SK-N-SH treated with all-trans-retinoic acid at 6 μM for 48 hours (cell line): ENCODE measurements around the gene RFX8.

Source experiments
- ATAC-seq: fragments of 200-7000 bp; cut with Tn5 transposase; 3 replicates; pipeline ENCODE4 v1.9.1; 2020; ENCODE audit warnings: mild to moderate bottlenecking, moderate library complexity
- ARNTL ChIP-seq: fragments of 450-650 bp; formaldehyde crosslinking; IDR thresholded peaks from 2 replicates; pipeline ENCODE4 v1.5.0; 2020; ENCODE audit warnings: low read depth, mild to moderate bottlenecking, moderate library complexity, borderline replicate concordance
- BACH2 ChIP-seq: fragments of 250-450 bp; sonication (Bioruptor Pico); IDR thresholded peaks from 2 replicates; pipeline ENCODE4 v1.9.0; 2021; ENCODE audit warnings: mild to moderate bottlenecking, borderline replicate concordance
- CSDC2 ChIP-seq: fragments of 250-450 bp; sonication (Bioruptor Pico); IDR thresholded peaks from 2 replicates; pipeline ENCODE4 v1.5.0; 2020; ENCODE audit warnings: mild to moderate bottlenecking, moderate library complexity
- ESRRG ChIP-seq: fragments of 250-450 bp; sonication (Bioruptor Pico); IDR thresholded peaks from 2 replicates; pipeline ENCODE4 v1.6.1; 2021; ENCODE audit warnings: mild to moderate bottlenecking
- GLIS3 ChIP-seq: fragments of 250-450 bp; sonication (Bioruptor Pico); IDR thresholded peaks from 2 replicates; pipeline ENCODE4 v1.5.0; 2020; ENCODE audit warnings: mild to moderate bottlenecking, moderate library complexity
- ISL1 ChIP-seq: fragments of 250-450 bp; sonication (Bioruptor Pico); IDR thresholded peaks from 2 replicates; pipeline ENCODE4 v2.1.2; 2022; ENCODE audit warnings: mild to moderate bottlenecking, moderate library complexity
- OSR1 ChIP-seq: fragments of 250-450 bp; sonication (Bioruptor Pico); IDR thresholded peaks from 2 replicates; pipeline ENCODE4 v1.8.0; 2022; ENCODE audit warnings: moderate library complexity, mild to moderate bottlenecking, inconsistent platforms
- PATZ1 ChIP-seq: fragments of 250-450 bp; sonication (Bioruptor Pico); IDR thresholded peaks from 2 replicates; pipeline ENCODE4 v1.8.0; 2020; ENCODE audit warnings: mild to moderate bottlenecking, moderate library complexity, borderline replicate concordance
- PPARA ChIP-seq: fragments of 250-450 bp; sonication (Bioruptor Pico); IDR thresholded peaks from 2 replicates; pipeline ENCODE4 v1.5.0; 2020; ENCODE audit warnings: mild to moderate bottlenecking, borderline replicate concordance
- RARB ChIP-seq: fragments of 250-450 bp; sonication (Bioruptor Pico); IDR thresholded peaks from 2 replicates; pipeline ENCODE4 v1.8.0; 2021; ENCODE audit warnings: mild to moderate bottlenecking, moderate library complexity
- SNAI2 ChIP-seq: fragments of 250-450 bp; sonication (Bioruptor Pico); IDR thresholded peaks from 2 replicates; pipeline ENCODE4 v1.5.0; 2020; ENCODE audit warnings: mild to moderate bottlenecking, moderate library complexity
- TCF4 ChIP-seq: fragments of 250-450 bp; sonication (Bioruptor Pico); IDR thresholded peaks from 2 replicates; pipeline ENCODE4 v1.8.0; 2021; ENCODE audit warnings: mild to moderate bottlenecking, moderate library complexity, borderline replicate concordance
- TOX ChIP-seq: fragments of 250-450 bp; sonication (Bioruptor Pico); IDR thresholded peaks from 2 replicates; pipeline ENCODE4 v1.8.0; 2021; ENCODE audit warnings: mild to moderate bottlenecking, moderate library complexity, borderline replicate concordance
- ZC3H10 ChIP-seq: fragments of 250-450 bp; sonication (Bioruptor Pico); IDR thresholded peaks from 2 replicates; pipeline ENCODE4 v1.5.1; 2021; ENCODE audit warnings: mild to moderate bottlenecking, moderate library complexity
- ZFP3 ChIP-seq: fragments of 250-450 bp; sonication (Bioruptor Pico); IDR thresholded peaks from 2 replicates; pipeline ENCODE4 v1.5.0; 2020; ENCODE audit warnings: mild to moderate bottlenecking, moderate library complexity
- ZFP30 ChIP-seq: fragments of 450-650 bp; formaldehyde crosslinking; IDR thresholded peaks from 2 replicates; pipeline ENCODE4 v1.5.0; 2022; ENCODE audit warnings: mild to moderate bottlenecking, moderate library complexity
- ZNF565 ChIP-seq: fragments of 450-650 bp; formaldehyde crosslinking; conservative IDR thresholded peaks from 2 replicates; pipeline ENCODE4 v1.5.0; 2020; ENCODE audit warnings: low read depth, mild to moderate bottlenecking, moderate library complexity
- ZNF70 ChIP-seq: fragments of 450-650 bp; formaldehyde crosslinking; IDR thresholded peaks from 2 replicates; pipeline ENCODE4 v1.5.0; 2020; ENCODE audit warnings: mild to moderate bottlenecking, moderate library complexity
- ZNF8 ChIP-seq: fragments of 450-650 bp; formaldehyde crosslinking; IDR thresholded peaks from 2 replicates; pipeline ENCODE4 v1.5.0; 2020; ENCODE audit warnings: mild to moderate bottlenecking, moderate library complexity
- TF ChIP-seq, protein P1 (sequence below): fragments of 250-450 bp; sonication (Bioruptor Pico); IDR thresholded peaks from 2 replicates; pipeline ENCODE4 v1.5.1; 2020; ENCODE audit warnings: low read depth, mild to moderate bottlenecking, moderate library complexity
- TF ChIP-seq, protein P2 (sequence below): fragments of 250-450 bp; sonication (Bioruptor Pico); IDR thresholded peaks from 2 replicates; pipeline ENCODE4 v1.8.0; 2021; ENCODE audit warnings: low read depth, mild to moderate bottlenecking, moderate library complexity, borderline replicate concordance

RFX8 gene

DNA sequence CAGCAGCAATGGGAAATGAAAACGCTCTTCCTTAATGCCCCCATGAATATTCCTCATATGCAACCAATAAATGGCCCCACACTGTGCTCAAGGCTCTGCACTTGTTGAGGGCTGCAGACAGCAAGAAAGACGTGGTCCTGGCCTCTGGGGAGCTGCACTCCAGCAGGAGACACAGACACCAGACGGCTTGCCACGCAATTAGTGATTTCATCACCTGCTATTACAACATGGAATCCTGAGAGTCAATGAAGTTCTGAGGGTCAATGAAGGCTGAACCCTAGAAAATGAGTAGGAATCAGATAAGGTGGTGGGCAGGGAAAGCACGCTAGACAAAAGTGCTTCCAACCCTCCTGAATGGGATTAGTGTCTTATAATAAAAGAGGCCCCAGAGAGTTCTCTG lies 106.5 kb downstream of the RFX8 start:
- TF ChIP-seq ZC3H10 (CRISPR knock-in tag) (no peak), BACH2 (CRISPR knock-in tag) (no peak), GLIS3 (CRISPR knock-in tag) (no peak), ZNF565 (no peak), PPARA (no peak)
- TF ChIP-seq, all 23 proteins: peak for 0
- ATAC-seq = no peak

DNA sequence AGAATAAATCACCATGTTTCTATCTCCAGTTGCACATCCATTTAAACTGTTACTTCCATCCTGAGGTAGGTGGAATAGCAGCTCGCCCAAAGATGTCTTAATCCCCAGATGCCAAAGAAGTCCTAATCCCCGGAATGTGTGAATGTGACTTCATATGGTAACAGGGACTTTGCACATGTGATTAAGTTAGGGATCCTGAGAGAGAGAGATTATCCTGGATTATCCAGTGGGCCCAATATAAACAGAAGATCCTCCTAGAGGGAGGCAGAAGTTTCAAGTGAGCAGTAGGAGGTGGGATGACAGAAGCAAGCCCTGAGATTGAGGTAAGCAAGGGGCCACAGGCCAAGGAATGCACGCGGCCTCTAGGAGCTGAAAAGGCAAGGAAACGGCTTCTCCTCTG lies 107.4 kb downstream of the RFX8 start:
- TF ChIP-seq ZFP30 (no peak), PATZ1 (CRISPR knock-in tag) (no peak), OSR1 (CRISPR knock-in tag) (no peak), GLIS3 (CRISPR knock-in tag) (no peak), ZNF565 (no peak), ZNF70 (no peak), TOX (CRISPR knock-in tag) (no peak), TCF4 (CRISPR knock-in tag) (no peak), ZNF8 (CRISPR knock-in tag) (no peak), CSDC2 (CRISPR knock-in tag) (no peak), BACH2 (CRISPR knock-in tag) (no peak), ZC3H10 (CRISPR knock-in tag) (no peak)
- TF ChIP-seq, protein P1, sequence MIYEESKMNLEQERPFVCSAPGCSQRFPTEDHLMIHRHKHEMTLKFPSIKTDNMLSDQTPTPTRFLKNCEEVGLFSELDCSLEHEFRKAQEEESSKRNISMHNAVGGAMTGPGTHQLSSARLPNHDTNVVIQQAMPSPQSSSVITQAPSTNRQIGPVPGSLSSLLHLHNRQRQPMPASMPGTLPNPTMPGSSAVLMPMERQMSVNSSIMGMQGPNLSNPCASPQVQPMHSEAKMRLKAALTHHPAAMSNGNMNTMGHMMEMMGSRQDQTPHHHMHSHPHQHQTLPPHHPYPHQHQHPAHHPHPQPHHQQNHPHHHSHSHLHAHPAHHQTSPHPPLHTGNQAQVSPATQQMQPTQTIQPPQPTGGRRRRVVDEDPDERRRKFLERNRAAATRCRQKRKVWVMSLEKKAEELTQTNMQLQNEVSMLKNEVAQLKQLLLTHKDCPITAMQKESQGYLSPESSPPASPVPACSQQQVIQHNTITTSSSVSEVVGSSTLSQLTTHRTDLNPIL = no peak
- TF ChIP-seq, protein P2, sequence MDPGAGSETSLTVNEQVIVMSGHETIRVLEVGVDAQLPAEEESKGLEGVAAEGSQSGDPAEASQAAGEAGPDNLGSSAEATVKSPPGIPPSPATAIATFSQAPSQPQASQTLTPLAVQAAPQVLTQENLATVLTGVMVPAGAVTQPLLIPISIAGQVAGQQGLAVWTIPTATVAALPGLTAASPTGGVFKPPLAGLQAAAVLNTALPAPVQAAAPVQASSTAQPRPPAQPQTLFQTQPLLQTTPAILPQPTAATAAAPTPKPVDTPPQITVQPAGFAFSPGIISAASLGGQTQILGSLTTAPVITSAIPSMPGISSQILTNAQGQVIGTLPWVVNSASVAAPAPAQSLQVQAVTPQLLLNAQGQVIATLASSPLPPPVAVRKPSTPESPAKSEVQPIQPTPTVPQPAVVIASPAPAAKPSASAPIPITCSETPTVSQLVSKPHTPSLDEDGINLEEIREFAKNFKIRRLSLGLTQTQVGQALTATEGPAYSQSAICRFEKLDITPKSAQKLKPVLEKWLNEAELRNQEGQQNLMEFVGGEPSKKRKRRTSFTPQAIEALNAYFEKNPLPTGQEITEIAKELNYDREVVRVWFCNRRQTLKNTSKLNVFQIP (CRISPR knock-in tag) = no peak
- TF ChIP-seq, all 23 proteins: peak for 0
- no peak for ATAC-seq

- ATAC-seq = no peak
- TF ChIP-seq ARNTL (CRISPR knock-in tag) (no peak), ISL1 (no peak), PPARA (no peak), GLIS3 (CRISPR knock-in tag) (no peak), ZC3H10 (CRISPR knock-in tag) (no peak), ZNF8 (CRISPR knock-in tag) (no peak), OSR1 (CRISPR knock-in tag) (no peak), ESRRG (no peak), ZFP3 (no peak), BACH2 (CRISPR knock-in tag) (no peak), CSDC2 (CRISPR knock-in tag) (no peak), SNAI2 (CRISPR knock-in tag) (no peak), ZNF565 (no peak), PATZ1 (CRISPR knock-in tag) (no peak), RARB (CRISPR knock-in tag) (no peak)
- TF ChIP-seq, protein P1 = no peak
- TF ChIP-seq, all 23 proteins: peak for 0
These were observed 110.0 kb downstream of the RFX8 start for GRCh38 chr2:101364878-101365277.

GRCh38 chr2:101362777-101363176 lies 112.1 kb downstream of the RFX8 start:
- no peak for TF ChIP-seq ZNF565
- TF ChIP-seq BACH2 (CRISPR knock-in tag) = no peak
- TF ChIP-seq ISL1 = no peak
- ATAC-seq = no peak
